ENCODE results near the gene SLC13A5.

- TF ChIP-seq EZH2 (IDR thresholded peaks at IDR 0.05; ENCODE audit: low read length, unreplicated experiment): no peak
- TF ChIP-seq CTCF (conservative IDR thresholded peaks at IDR 0.05; ENCODE audit: low read depth, low read length): peak; percentile 90
- no peak for TF ChIP-seq EZH2phosphoT487 (IDR thresholded peaks at IDR 0.05; ENCODE audit: borderline replicate concordance, low read length)
Observed at GRCh38 chr17:6666077-6666521, 47.1 kb downstream of the SLC13A5 start.

Data from PC-3 (cell line).